ENCODE data around the gene SPAG16.
A peak's percentile ranks its signal among the peaks of the same experiment; 100 is the strongest.
"Not testable (repeated sequence)": the region's sequence is repeated elsewhere in the genome, so short reads cannot be mapped to it uniquely, and the experiment has no call there.

Gene SPAG16

DNA sequence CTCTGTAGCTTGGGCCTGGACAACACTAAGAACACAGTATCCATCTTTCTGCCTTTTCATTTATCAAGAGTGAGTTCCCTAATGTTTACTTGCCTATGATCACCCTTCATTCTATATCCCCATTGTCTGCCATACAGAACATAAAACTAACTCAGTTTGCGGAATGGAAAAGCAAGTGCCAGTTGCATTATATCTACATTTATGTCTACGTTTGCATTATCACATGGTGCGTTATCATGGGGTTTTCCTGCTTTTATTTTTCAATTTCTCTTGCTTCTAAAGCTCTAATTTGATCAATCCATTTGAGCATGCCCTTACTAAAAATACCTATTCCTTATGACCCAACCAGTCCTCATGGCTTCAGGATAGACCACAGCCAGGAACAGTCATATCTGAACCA is 704.9 kb downstream of the SPAG16 start:
- DNase-seq (ENCODE audit: low read depth): no peak
- TF ChIP-seq, protein P1, sequence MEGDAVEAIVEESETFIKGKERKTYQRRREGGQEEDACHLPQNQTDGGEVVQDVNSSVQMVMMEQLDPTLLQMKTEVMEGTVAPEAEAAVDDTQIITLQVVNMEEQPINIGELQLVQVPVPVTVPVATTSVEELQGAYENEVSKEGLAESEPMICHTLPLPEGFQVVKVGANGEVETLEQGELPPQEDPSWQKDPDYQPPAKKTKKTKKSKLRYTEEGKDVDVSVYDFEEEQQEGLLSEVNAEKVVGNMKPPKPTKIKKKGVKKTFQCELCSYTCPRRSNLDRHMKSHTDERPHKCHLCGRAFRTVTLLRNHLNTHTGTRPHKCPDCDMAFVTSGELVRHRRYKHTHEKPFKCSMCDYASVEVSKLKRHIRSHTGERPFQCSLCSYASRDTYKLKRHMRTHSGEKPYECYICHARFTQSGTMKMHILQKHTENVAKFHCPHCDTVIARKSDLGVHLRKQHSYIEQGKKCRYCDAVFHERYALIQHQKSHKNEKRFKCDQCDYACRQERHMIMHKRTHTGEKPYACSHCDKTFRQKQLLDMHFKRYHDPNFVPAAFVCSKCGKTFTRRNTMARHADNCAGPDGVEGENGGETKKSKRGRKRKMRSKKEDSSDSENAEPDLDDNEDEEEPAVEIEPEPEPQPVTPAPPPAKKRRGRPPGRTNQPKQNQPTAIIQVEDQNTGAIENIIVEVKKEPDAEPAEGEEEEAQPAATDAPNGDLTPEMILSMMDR (conservative IDR thresholded peaks at IDR 0.05; ENCODE audit: low read length): no peak
- no peak overlapping the region for H3K4me3 ChIP-seq (ENCODE audit: low read length)

GRCh38 chr2:213991453-213992108 is 707.3 kb downstream of the SPAG16 start:
- no peak overlapping the region for H3K4me3 ChIP-seq (ENCODE audit: low read length)
- TF ChIP-seq, protein P1 (conservative IDR thresholded peaks at IDR 0.05; ENCODE audit: low read length): no peak
- no peak for DNase-seq (ENCODE audit: low read depth)

- DNase-seq (ENCODE audit: low read depth): peak; percentile 93
- no peak overlapping the region for H3K4me3 ChIP-seq (ENCODE audit: low read length)
- TF ChIP-seq, protein P1 (conservative IDR thresholded peaks at IDR 0.05; ENCODE audit: low read length): no peak
These were observed 711.3 kb downstream of the SPAG16 start for GRCh38 chr2:213995400-213996105.

DNA sequence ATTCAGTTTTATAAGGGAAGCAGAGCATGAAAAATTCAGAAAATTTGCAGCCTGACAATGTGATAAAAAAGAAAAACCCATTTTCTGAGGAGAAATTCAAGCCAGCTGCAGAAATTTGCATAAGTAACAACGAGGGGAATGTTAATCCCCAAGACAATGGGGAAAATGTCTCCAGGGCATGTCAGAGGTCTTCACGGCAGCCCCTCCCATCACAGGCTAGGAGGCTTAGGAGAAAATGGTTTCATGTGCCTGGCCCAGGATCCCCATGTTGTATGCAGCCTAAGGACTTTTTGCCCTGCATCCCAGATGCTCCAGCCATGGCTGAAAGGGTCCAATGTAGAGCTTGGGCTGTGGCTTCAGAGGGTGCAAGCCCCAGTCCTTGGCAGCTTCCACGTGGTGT is 714.7 kb downstream of the SPAG16 start:
- not testable (repeated sequence) for DNase-seq (ENCODE audit: low read depth); H3K4me3 ChIP-seq (ENCODE audit: low read length)

DNA sequence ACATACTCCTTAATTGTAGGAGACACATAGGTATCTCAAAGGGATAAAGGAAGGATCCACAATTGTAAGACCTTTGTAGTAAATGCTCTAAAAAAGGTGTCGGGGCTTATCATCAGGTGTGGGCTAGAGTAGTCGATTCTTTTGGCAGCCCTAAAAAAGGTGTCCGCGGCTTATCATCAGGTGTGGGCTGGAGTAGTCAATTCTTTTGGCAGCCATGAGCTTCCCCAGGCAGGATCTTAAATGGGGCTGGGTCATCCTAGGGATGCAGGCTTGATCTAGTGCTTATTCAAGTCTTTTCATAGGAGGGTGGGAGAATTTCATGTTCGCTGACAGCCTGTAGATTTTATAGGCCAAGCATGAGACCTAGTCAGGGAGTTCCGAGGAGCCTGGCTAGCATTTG is 720.2 kb downstream of the SPAG16 start:
- TF ChIP-seq, protein P1 (conservative IDR thresholded peaks at IDR 0.05; ENCODE audit: low read length): no peak
- H3K4me3 ChIP-seq (ENCODE audit: low read length): no peak overlapping the region
- DNase-seq (ENCODE audit: low read depth): no peak

DNA sequence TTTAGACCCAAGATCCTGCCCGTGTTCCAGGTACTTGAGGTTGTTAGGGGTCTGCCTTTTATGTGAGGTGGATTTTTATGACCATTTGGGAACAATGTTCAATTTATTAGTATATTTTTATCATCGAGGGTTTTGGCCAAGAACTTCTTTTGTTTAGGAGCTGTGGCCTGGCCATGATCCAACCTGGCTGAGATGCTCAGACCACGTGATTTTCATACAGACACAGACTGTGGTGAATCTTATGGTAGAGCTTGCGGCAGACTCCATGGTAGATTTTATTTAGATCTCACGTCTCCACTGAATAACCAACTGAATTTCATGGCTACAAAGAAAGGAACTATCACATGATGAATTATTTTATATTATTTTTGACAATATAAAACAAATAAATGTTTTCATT is 721.1 kb downstream of the SPAG16 start:
- H3K4me3 ChIP-seq (ENCODE audit: low read length): no peak overlapping the region
- DNase-seq (ENCODE audit: low read depth): no peak
- TF ChIP-seq, protein P1 (conservative IDR thresholded peaks at IDR 0.05; ENCODE audit: low read length): no peak

DNA sequence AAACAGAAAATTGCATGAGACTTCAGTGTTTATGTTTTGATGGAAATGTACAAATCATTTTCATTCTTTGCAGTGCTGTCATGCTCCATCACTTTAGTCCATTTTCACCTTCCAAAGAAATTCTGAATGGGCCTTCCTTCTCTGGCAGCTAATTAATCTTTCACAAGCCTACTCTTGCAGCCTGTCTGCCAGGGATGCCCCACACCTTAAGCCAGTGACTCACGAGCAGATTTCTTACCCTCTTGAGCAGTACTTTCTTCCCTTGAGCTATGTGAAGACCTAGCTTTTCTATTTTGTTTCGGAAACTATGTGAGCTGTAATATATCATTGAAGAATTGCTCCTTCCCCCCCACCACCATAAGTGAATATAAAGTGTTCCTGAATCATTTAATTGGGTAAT is 722.3 kb downstream of the SPAG16 start:
- no peak overlapping the region for H3K4me3 ChIP-seq (ENCODE audit: low read length)
- TF ChIP-seq, protein P1 (conservative IDR thresholded peaks at IDR 0.05; ENCODE audit: low read length): no peak
- no peak for DNase-seq (ENCODE audit: low read depth)

Data from AG10803 (cell line).